ENCODE measurements around the gene PRKAG2. TPM values are rescaled to one million over a fixed set of nuclear protein-coding genes. Genes with fewer than 3 reads are reported as not detected.

The PRKAG2 gene
- total and polyA plus RNA-seq, 2 of the 8 experiments (the other 6 are each of a cell fraction or from before 2014, with no cell fraction given), result 7.5 to 18.1 TPM

- no peak for TF ChIP-seq CHD7 (IDR thresholded peaks at IDR 0.05; ENCODE audit: insufficient replicate concordance, low read length)
- no peak for TF ChIP-seq MAX (IDR thresholded peaks at IDR 0.05)
- TF ChIP-seq FOSL1 (IDR thresholded peaks at IDR 0.05; ENCODE audit: insufficient read depth, low read depth, low read length), result no peak
- no peak for TF ChIP-seq BACH1 (IDR thresholded peaks at IDR 0.05; ENCODE audit: low read length)
Observed at GRCh38 chr7:151834271-151835035, 42.5 kb downstream of the PRKAG2 start (continued).

Data from H1 (cell line).